Mesodermal cell (in vitro differentiated cells): ENCODE data around the gene ZNF385D.

Experiments used
- H3K27ac ChIP-seq: 2 replicates; pipeline ENCODE4 v1.7.0; 2013; ENCODE audit warnings: mild to moderate bottlenecking, low read depth, low read length, moderate library complexity; ENCODE audit not compliant: severe bottlenecking
- H3K36me3 ChIP-seq: 2 replicates; pipeline ENCODE4 v1.7.1; 2013; ENCODE audit warnings: mild to moderate bottlenecking, low read length, moderate library complexity; ENCODE audit not compliant: control insufficient read depth, insufficient read depth
- H3K4me1 ChIP-seq: one replicate; pipeline ENCODE4 v1.7.1; 2013; ENCODE audit warnings: mild to moderate bottlenecking, low read length; ENCODE audit not compliant: insufficient read depth, control insufficient read depth, poor library complexity, severe bottlenecking
- H3K4me3 ChIP-seq: 2 replicates; pipeline ENCODE4 v1.7.0; 2013; ENCODE audit warnings: low read length, control low read depth, mild to moderate bottlenecking; ENCODE audit not compliant: insufficient read depth, poor library complexity, severe bottlenecking; ENCODE audit errors: extremely low read depth
- H3K9me3 ChIP-seq: 2 replicates; pipeline ENCODE4 v1.7.1; 2013; ENCODE audit warnings: mild to moderate bottlenecking, low read length, moderate library complexity; ENCODE audit not compliant: control insufficient read depth
- WGBS, 2 experiments: methylation state at CpG; one replicate each; pipeline ENCODE4 v1.1.5; 2013; ENCODE audit warnings: missing lambda C conversion rate in 2 of 2; ENCODE audit not compliant: insufficient coverage in 2 of 2; 5-methylcytosine and 5-hydroxymethylcytosine counted together

ZNF385D gene

GRCh38 chr3:21722768-21723167 lies 28.2 kb downstream of the ZNF385D start:
- H3K4me1 ChIP-seq, result no peaks in the 10 kb centered on the region
- no peaks in the 10 kb centered on the region for H3K36me3 ChIP-seq
- no peaks in the 10 kb centered on the region for H3K9me3 ChIP-seq
- 81 to 100% methylated on average over 1 to 3 of the region's 3 CpGs for WGBS, 2 experiments
- H3K4me3 ChIP-seq, result no peak overlapping the region
- H3K27ac ChIP-seq, result no peak overlapping the region

GRCh38 chr3:21722301-21722700 lies 28.7 kb downstream of the ZNF385D start:
- no peaks in the 10 kb centered on the region for H3K36me3 ChIP-seq
- no peak overlapping the region for H3K27ac ChIP-seq
- no peak overlapping the region for H3K4me3 ChIP-seq
- 94 to 100% methylated on average over 3 of the region's 4 CpGs for WGBS, 2 experiments
- peaks cover 4% of the 10 kb centered on the region for H3K9me3 ChIP-seq
- no peaks in the 10 kb centered on the region for H3K4me1 ChIP-seq

- Histone ChIP-seq H3K36me3 (no peaks in the 10 kb centered on the region), H3K9me3 (peaks cover 5% of the 10 kb centered on the region), H3K4me1 (no peaks in the 10 kb centered on the region), H3K27ac (no peak overlapping the region), H3K4me3 (no peak overlapping the region)
- WGBS, 2 experiments, result 75 to 84% methylated on average over 1 to 4 of the region's 6 CpGs
Measured at GRCh38 chr3:21718943-21719591, 31.9 kb downstream of the ZNF385D start.

GRCh38 chr3:21718161-21718765 lies 32.7 kb downstream of the ZNF385D start:
- H3K9me3 ChIP-seq, result peaks cover 5% of the 10 kb centered on the region
- H3K4me1 ChIP-seq, result no peaks in the 10 kb centered on the region
- no peaks in the 10 kb centered on the region for H3K36me3 ChIP-seq
- WGBS, 2 experiments, result 80 to 85% methylated on average over 1 to 2 of the region's 3 CpGs
- no peak overlapping the region for H3K27ac ChIP-seq
- H3K4me3 ChIP-seq, result no peak overlapping the region

- WGBS, 2 experiments, result 0 to 10% methylated on average over 1 to 2 of the region's 2 CpGs
- no peaks in the 10 kb centered on the region for H3K36me3 ChIP-seq
- no peak overlapping the region for H3K27ac ChIP-seq
- peaks cover 5% of the 10 kb centered on the region for H3K9me3 ChIP-seq
- H3K4me1 ChIP-seq, result no peaks in the 10 kb centered on the region
- no peak overlapping the region for H3K4me3 ChIP-seq
Measured at GRCh38 chr3:21715662-21716061, 35.3 kb downstream of the ZNF385D start.

- WGBS, 2 experiments, result 0 to 14% methylated on average over 1 of the region's 3 CpGs
- H3K27ac ChIP-seq, result no peak overlapping the region
- no peaks in the 10 kb centered on the region for H3K4me1 ChIP-seq
- H3K4me3 ChIP-seq, result no peak overlapping the region
- no peaks in the 10 kb centered on the region for H3K36me3 ChIP-seq
- no peaks in the 10 kb centered on the region for H3K9me3 ChIP-seq
Measured at GRCh38 chr3:21705769-21706168, 45.2 kb downstream of the ZNF385D start.

- Histone ChIP-seq H3K4me3 (no peak overlapping the region), H3K27ac (no peak overlapping the region), H3K9me3 (no peaks in the 10 kb centered on the region), H3K4me1 (no peaks in the 10 kb centered on the region), H3K36me3 (no peaks in the 10 kb centered on the region)
- WGBS, 2 experiments, result no CpG with 5 or more reads among the region's 1 CpG
Measured at GRCh38 chr3:21704796-21705195, 46.2 kb downstream of the ZNF385D start.

- H3K36me3 ChIP-seq, result no peaks in the 10 kb centered on the region
- no peaks in the 10 kb centered on the region for H3K4me1 ChIP-seq
- H3K4me3 ChIP-seq, result no peak overlapping the region
- no CpG with 5 or more reads among the region's 2 CpGs for WGBS, 2 experiments
- H3K9me3 ChIP-seq, result no peaks in the 10 kb centered on the region
- H3K27ac ChIP-seq, result no peak overlapping the region
Measured at GRCh38 chr3:21703291-21703690, 47.7 kb downstream of the ZNF385D start.

GRCh38 chr3:21697707-21698106 lies 53.3 kb downstream of the ZNF385D start:
- H3K27ac ChIP-seq, result no peak overlapping the region
- WGBS, 2 experiments, result 0% methylated on average over 1 of the region's 3 CpGs; no CpG with 5 or more reads in 1 of the 2 experiments
- no peaks in the 10 kb centered on the region for H3K4me1 ChIP-seq
- H3K4me3 ChIP-seq, result no peak overlapping the region
- no peaks in the 10 kb centered on the region for H3K9me3 ChIP-seq
- H3K36me3 ChIP-seq, result no peaks in the 10 kb centered on the region

GRCh38 chr3:21694506-21694905 lies 56.5 kb downstream of the ZNF385D start:
- H3K27ac ChIP-seq, result no peak overlapping the region
- H3K4me3 ChIP-seq, result no peak overlapping the region
- no peaks in the 10 kb centered on the region for H3K4me1 ChIP-seq
- no peaks in the 10 kb centered on the region for H3K36me3 ChIP-seq
- WGBS, 2 experiments, result 92 to 93% methylated on average over 2 of the region's 4 CpGs
- no peaks in the 10 kb centered on the region for H3K9me3 ChIP-seq

GRCh38 chr3:21691036-21691435 lies 60.0 kb downstream of the ZNF385D start:
- WGBS, 2 experiments, result 98 to 100% methylated on average over 3 to 5 of the region's 6 CpGs

More at GRCh38 chr3:21691036-21691435, 60.0 kb downstream of the ZNF385D start:
- Histone ChIP-seq H3K9me3 (no peaks in the 10 kb centered on the region), H3K27ac (no peak overlapping the region), H3K36me3 (no peaks in the 10 kb centered on the region), H3K4me3 (no peak overlapping the region), H3K4me1 (no peaks in the 10 kb centered on the region)
